CD4-positive, alpha-beta T cell treated with Interleukin-15 for 1 hour (primary cell): ENCODE data around the gene AKR1A1.
"Not testable (repeated sequence)": the region's sequence is repeated elsewhere in the genome, so short reads cannot be mapped to it uniquely, and the experiment has no call there.

ENCODE experiments used
- DNase-seq: peaks from one replicate; pipeline ENCODE4 v3.0.0-alpha.2; 2020

The AKR1A1 gene

DNA sequence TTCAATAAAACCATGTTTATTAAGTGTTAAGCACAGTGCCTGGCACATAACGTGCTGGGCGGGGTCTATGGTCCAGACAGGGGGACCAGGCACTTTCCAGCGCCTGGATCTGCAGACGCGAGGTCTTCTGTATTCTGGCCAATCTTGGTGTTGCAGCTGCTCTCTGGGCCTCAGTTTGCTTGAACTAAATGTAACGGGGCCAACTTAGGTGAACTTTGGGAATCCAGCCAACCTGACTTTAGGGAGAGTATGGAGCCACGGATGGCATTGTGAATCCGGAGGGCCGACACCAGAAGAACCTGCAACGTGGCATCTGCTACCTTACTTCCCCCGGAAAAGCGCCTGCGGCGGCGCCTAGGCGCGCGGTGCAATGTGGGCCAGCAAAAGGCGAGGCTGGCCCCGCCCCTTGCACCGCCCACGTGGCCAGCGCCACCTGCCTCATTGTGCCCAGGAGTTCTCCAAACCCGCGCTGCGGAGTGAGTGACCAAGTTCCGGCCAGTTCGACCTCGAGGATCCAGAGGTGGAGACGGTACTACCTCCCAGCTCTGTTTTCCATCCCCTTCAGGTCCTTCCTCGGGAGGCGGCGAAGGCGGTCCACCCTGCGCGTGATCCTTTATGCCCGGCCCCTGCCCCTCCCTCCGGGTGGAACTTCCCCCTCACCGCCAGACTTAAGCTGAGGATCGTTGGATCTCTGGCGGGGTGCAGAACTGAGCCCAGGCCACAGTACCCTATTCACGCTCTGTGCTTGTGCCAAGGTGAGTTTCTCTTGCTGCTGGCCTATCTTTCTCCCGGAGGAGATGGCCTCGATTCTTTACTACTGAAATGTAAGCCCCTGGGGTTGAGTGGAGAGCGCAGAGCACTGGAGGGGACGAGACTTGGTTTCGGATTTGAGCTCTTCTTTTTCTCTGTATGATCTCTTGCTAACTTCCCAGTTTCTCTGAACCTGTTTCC lies at the start of gene AKR1A1:
AKR1A1 (plus strand) TSS at position 426 of the 951 bp plus-strand sequence. CDS start 10,969 bp downstream, outside the sequence.
- DNase-seq: peak; percentile 85

- no peak for DNase-seq
Observed at GRCh38 chr1:45501505-45501859, 49.1 kb upstream of the AKR1A1 start.

- no peak for DNase-seq
Observed at GRCh38 chr1:45503462-45504360, 46.9 kb upstream of the AKR1A1 start.

DNA sequence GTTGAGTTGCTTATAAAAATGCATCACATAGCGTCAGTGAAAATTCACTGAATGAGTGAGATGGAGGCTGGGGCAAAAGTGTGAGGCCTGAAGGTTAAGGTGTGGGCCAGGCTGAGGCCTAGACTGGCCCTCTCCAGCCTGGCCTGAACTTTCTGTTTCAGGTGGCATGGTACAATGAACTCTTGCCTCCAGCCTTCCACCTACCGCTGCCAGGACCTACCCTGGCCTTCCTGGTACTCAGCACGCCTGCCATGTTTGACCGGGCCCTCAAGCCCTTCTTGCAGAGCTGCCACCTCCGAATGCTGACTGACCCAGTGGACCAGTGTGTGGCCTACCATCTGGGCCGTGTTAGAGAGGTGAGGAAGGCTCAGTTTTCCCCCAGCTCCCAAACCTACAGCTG lies 43.4 kb upstream of the AKR1A1 start:
- no peak for DNase-seq

DNA sequence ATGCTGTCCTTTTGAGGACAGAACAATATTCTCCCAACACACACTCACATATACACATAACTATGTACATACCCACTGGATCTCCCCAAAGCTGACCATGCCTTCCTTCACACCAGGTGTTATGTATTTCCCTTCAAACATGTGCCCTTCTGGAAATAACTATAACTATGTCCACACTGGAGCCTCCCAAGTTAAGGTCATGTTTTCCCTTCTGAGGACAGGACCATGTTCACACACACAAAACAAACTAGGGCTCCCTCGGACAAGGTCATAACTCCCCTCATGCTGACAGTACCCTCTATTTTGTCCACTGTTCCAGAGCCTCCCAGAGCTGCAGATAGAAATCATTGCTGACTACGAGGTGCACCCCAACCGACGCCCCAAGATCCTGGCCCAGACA lies 42.7 kb upstream of the AKR1A1 start:
- DNase-seq: no peak

- no peak for DNase-seq
Observed at GRCh38 chr1:45508295-45509151, 42.1 kb upstream of the AKR1A1 start.

GRCh38 chr1:45510036-45510971 lies 40.3 kb upstream of the AKR1A1 start:
- DNase-seq: no peak

GRCh38 chr1:45510972-45511527 lies 39.6 kb upstream of the AKR1A1 start:
- DNase-seq: no peak

- DNase-seq: peak; percentile 55
Observed at GRCh38 chr1:45512641-45513054, 38.0 kb upstream of the AKR1A1 start.

- not testable (repeated sequence) for DNase-seq
Observed at GRCh38 chr1:45513532-45514260, 36.9 kb upstream of the AKR1A1 start.

GRCh38 chr1:45516036-45516435 lies 34.6 kb upstream of the AKR1A1 start:
- DNase-seq: no peak

DNA sequence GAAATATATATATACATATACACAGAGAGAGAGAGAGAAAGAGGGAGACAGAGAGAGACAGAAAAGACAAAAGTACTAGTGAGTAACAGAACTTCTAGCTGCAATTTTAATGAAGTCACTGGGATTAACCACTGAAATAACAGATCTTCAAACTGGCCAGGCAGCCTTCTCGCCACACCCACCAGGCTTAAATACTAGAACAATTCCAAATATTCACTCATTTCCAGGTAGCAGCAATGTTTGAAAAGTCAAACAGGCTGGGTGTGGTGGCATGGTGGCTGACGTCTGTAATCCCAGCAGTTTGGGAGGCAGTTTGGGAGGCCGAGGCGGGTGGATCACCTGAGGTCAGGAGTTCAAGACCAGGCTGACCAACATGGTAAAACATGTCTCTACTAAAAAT lies 34.2 kb upstream of the AKR1A1 start:
- DNase-seq: no peak

- not testable (repeated sequence) for DNase-seq
Observed at GRCh38 chr1:45518366-45518765, 32.3 kb upstream of the AKR1A1 start.

- DNase-seq: no peak
Observed at GRCh38 chr1:45518910-45519309, 31.7 kb upstream of the AKR1A1 start.

- not testable (repeated sequence) for DNase-seq
Observed at GRCh38 chr1:45519774-45520173, 30.9 kb upstream of the AKR1A1 start.

DNA sequence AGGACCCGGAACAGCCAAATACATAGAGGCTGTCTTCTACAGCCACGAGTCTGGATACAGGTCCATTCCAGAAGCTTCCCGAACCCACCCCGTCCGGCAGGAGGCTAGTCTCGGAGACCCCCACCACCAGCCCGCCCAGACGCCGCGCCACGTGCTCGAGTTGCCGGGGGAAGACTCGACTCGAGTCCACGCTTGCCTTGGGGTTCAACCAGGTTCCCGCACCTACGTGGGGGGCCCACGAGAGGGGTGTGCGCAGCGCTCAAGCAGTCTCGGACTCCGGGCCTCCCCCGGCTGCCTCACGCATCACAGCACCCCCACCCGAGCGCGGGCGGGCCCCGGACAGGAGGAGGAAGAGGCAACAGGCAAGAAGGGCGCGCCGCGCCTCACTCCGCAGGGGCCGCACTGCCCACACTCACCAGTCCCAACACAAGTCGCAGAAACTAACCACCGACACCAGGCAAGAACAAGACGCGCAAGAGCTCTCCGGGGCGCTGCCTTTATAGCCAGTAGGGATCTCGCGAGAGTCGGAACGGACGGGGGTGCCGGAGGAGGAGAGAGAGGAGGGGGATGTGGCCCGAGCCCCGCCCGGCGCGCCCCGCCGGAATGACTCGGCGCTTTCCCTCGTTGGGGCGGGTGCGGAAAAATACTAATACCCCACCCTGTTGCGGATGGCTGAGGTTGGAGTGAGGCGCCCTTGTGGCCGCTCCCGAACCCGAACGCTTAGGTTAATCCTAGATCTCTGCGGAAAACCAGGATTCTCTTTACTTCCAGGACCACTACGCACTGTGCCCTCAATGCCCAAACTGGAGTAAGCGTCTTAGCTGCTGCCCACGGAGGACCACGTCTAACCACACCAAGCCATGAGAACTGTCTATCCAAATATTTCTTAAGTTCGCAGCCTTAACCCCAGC lies 29.0 kb upstream of the AKR1A1 start, which contains the start of gene PRDX1:
PRDX1 (minus strand) TSS at position 472 of the 911 bp plus-strand sequence. CDS start 2,841 bp downstream, outside the sequence.
- peak; percentile 96 for DNase-seq

DNA sequence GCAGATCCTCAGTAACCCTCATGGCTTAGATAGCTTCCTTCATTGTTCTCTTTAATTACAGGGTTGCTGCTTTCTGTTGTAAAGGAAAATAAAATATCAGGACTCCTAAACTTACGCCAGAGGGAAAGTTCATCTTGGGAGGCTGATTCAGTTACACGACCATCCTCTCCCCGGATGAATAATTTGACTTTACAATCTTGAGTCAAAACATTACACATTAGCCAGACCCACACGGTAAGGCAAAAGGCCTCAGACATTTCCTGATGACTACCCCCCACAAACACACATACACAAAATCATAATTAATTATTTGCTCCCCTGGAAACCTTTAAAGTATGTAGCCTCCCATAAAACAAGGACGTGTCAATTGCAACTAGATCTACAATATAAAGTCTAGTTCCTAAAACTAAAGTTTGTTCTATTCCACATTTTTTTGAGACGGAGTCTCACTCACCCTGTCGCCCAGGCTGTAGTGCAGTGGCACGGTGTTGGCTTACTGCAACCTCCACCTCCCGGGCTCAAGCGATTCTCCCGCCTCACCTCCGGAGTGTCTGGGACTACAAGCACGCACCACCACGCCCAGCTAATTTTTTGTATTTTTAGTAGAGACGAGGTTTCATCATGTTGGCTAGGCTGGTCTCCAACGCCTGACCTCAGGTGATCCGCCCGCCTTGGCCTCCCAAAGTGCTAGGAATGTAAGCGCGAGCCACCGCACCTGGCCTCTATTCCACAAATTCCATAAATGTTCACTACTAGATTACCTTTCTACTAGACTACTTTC lies 28.1 kb upstream of the AKR1A1 start:
- no peak for DNase-seq

DNA sequence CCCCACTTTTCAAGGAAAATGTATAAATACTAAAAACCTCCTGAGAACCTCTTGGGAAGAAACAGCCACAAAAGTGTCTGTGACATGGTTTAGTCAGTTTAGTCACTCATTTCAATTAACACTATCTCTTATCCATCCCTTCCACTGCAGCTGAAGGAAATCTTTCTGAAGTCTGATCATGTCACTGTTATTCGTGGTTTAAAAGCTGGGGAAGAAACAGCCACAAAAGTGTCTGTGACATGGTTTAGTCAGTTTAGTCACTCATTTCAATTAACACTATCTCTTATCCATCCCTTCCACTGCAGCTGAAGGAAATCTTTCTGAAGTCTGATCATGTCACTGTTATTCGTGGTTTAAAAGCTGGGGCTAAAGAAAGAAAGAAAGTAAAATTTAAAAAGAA lies 27.1 kb upstream of the AKR1A1 start:
- not testable (repeated sequence) for DNase-seq
